ENCODE measurements around the gene MACROH2A1.

Gene MACROH2A1

DNA sequence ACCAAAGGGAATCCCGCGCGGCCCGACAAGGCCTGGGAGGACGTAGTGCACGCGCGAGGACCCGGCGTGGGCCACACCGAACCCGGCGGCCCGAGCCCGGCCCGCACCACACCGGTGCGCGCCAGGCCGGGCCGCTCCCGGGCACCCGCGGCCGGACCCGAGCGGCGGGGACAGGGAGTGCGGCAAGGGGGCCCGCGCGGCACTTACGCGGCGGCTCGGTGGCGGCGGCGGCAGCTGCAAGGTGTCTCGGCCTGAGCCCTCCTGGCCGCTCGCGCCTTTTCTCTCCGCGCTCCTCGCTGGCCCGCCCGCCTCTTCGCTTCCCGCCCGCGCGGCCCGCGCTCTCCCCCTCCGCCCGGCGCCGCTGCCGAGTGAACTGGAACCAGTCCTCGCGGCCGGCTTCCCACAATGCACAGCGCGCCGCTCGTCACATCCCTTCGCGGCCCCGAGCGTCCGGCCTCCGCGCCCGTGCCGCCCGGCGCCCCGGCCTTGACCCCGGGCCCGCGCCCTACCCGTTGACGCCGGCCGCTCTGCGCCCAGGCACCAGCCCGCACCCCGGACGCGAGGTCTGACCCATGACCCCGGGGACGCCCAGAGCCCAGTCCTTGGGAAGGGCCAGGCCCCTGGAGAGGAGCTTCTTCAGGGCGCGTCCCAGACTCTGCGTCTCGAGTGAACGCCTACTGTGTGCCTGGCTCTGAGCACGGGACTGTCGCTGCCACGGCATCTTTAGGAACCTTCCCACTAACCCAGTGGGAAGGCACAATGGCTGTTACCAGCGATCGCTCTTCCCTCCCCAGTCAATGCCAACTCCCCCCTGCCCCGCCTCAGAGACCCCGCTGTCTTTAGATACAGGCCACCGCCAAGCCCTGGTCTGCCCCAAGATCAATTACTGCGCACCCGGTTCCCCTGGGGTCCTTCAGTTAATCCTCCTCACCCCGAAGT is at the start of gene MACROH2A1:
TSS of gene MACROH2A1 (minus strand) at position 377 of the 939 bp plus-strand sequence. CDS start 10,138 bp downstream, outside the sequence.
- H3K36me3 ChIP-seq (ENCODE audit: low read depth), result peaks cover 21% of the 10 kb centered on the region
- no peaks in the 10 kb centered on the region for H3K27me3 ChIP-seq (ENCODE audit: insufficient read depth, poor library complexity, severe bottlenecking)
- TF ChIP-seq, protein P1, sequence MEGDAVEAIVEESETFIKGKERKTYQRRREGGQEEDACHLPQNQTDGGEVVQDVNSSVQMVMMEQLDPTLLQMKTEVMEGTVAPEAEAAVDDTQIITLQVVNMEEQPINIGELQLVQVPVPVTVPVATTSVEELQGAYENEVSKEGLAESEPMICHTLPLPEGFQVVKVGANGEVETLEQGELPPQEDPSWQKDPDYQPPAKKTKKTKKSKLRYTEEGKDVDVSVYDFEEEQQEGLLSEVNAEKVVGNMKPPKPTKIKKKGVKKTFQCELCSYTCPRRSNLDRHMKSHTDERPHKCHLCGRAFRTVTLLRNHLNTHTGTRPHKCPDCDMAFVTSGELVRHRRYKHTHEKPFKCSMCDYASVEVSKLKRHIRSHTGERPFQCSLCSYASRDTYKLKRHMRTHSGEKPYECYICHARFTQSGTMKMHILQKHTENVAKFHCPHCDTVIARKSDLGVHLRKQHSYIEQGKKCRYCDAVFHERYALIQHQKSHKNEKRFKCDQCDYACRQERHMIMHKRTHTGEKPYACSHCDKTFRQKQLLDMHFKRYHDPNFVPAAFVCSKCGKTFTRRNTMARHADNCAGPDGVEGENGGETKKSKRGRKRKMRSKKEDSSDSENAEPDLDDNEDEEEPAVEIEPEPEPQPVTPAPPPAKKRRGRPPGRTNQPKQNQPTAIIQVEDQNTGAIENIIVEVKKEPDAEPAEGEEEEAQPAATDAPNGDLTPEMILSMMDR (IDR thresholded peaks at IDR 0.05; ENCODE audit: poor library complexity, severe bottlenecking), result no peak
- H3K4me1 ChIP-seq (ENCODE audit: insufficient read depth, poor library complexity, severe bottlenecking), result peaks cover 30% of the 10 kb centered on the region
- no peaks in the 10 kb centered on the region for H3K9me3 ChIP-seq (ENCODE audit: severe bottlenecking)
- DNase-seq (ENCODE audit: low spot score), result peak; percentile 91
- peak; percentile 80 for ATAC-seq (ENCODE audit: low read depth)
- peak within 1 kb of the TSS; percentile 97 for H3K4me3 ChIP-seq (ENCODE audit: severe bottlenecking)
- peak within 1 kb of the TSS; percentile 72 for H3K27ac ChIP-seq (ENCODE audit: poor library complexity, severe bottlenecking)

DNA sequence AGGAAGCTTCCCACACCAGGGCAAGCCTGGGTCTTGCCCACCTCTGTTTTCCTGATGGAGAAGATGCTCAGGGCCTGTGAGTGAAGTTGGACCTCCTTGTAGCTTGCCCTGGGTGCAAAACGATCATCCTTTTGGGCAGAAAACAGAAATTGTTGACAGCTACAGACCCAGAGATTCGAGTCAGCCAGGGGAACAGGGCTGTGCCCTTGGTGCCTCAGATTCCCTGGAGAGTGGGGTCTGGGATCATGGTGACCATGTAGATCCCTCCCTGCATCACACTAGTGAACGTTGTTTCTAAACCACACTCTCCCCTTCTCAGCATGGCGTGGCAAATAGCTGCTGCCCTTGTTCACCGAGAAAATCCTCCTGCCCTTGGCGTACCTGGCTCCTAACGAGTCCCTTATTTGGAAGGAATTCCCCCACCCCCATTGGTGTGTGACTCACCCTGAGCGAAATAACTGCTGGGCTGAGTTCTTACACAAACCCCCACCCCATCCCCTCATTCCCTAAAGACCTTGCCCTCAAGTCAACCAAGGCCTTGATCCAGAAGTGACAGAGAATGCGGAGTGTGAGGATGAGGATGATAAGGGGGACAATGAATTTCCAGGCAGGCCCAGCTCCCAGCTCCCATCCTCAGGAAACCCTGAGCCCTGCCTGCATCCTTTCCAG is 49.2 kb upstream of the MACROH2A1 start:
- Histone ChIP-seq H3K4me3 (ENCODE audit: severe bottlenecking) (no peak overlapping the region), H3K27ac (ENCODE audit: poor library complexity, severe bottlenecking) (no peak overlapping the region), H3K27me3 (ENCODE audit: insufficient read depth, poor library complexity, severe bottlenecking) (no peaks in the 10 kb centered on the region), H3K9me3 (ENCODE audit: severe bottlenecking) (no peaks in the 10 kb centered on the region), H3K36me3 (ENCODE audit: low read depth) (no peaks in the 10 kb centered on the region), H3K4me1 (ENCODE audit: insufficient read depth, poor library complexity, severe bottlenecking) (no peaks in the 10 kb centered on the region)
- no peak for ATAC-seq (ENCODE audit: low read depth)
- TF ChIP-seq, protein P1 (IDR thresholded peaks at IDR 0.05; ENCODE audit: poor library complexity, severe bottlenecking), result no peak
- peak; percentile 25 for DNase-seq (ENCODE audit: low spot score)

DNA sequence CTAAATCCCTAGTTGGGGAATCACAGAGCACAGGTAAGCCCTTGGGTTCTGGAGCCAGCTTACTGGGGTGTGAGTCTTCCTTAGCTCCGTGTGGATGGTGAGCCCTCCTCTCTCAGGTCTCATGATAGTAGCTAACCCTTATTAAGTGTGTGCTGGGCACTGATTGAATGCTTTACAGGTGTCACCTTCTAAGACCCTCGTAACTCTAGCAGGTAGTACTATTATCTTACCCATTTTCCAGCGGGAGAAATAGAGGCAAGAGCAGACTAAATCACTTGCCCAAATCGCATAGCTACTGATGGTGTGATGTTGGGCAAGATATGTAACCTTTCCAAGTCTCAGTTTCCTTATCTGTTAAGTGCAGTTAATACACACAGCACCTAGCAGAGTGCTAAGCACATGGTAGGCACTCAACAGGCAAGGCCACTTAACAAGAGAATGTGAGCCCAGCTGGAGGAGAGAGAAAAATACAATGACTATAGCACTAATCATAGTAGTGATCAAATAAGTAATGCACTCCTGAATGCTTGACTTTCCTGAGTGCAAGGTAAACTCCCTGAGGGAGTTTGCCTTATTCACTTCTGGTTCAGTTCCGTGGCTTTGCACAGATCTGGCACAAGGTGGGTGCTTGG is 48.4 kb upstream of the MACROH2A1 start, which contains the start of gene DCANP1:
TSS of gene DCANP1 (minus strand) at position 51 of the 632 bp plus-strand sequence. CDS start 240 bp downstream, outside the sequence.
- Histone ChIP-seq H3K9me3 (ENCODE audit: severe bottlenecking) (no peaks in the 10 kb centered on the region), H3K4me1 (ENCODE audit: insufficient read depth, poor library complexity, severe bottlenecking) (no peaks in the 10 kb centered on the region), H3K36me3 (ENCODE audit: low read depth) (no peaks in the 10 kb centered on the region), H3K4me3 (ENCODE audit: severe bottlenecking) (no peak within 1 kb of the TSS), H3K27ac (ENCODE audit: poor library complexity, severe bottlenecking) (no peak within 1 kb of the TSS), H3K27me3 (ENCODE audit: insufficient read depth, poor library complexity, severe bottlenecking) (no peaks in the 10 kb centered on the region)
- ATAC-seq (ENCODE audit: low read depth) (no peak), DNase-seq (ENCODE audit: low spot score) (no peak)
- TF ChIP-seq, protein P1 (IDR thresholded peaks at IDR 0.05; ENCODE audit: poor library complexity, severe bottlenecking), result no peak

DNA sequence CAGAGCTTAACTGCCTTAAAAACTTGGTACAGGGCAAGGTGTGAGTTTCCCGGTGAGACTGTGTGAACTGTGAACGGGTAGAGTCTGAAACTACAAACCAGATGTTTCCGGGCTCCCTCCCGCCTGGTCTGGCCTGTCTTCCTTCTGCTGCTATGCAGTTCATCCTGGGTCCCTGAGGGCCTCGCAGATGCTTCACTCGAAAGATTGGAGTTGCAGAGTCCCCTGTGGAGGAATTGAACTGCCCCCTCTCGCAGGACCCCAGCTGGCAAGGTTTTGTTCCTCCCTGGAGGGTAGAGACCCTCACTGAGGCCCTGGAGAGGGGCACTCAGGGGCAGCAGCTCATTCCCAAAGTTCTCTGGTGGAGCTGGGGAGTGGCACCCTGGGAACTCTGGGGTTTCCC is 47.6 kb upstream of the MACROH2A1 start:
- H3K36me3 ChIP-seq (ENCODE audit: low read depth), result no peaks in the 10 kb centered on the region
- TF ChIP-seq, protein P1 (IDR thresholded peaks at IDR 0.05; ENCODE audit: poor library complexity, severe bottlenecking), result no peak
- no peak for ATAC-seq (ENCODE audit: low read depth)
- H3K9me3 ChIP-seq (ENCODE audit: severe bottlenecking), result no peaks in the 10 kb centered on the region
- DNase-seq (ENCODE audit: low spot score), result no peak
- no peak overlapping the region for H3K27ac ChIP-seq (ENCODE audit: poor library complexity, severe bottlenecking)
- no peaks in the 10 kb centered on the region for H3K4me1 ChIP-seq (ENCODE audit: insufficient read depth, poor library complexity, severe bottlenecking)
- no peak overlapping the region for H3K4me3 ChIP-seq (ENCODE audit: severe bottlenecking)
- H3K27me3 ChIP-seq (ENCODE audit: insufficient read depth, poor library complexity, severe bottlenecking), result no peaks in the 10 kb centered on the region

All from RWPE2 (cell line).